Activated CD8-positive, alpha-beta memory T cell treated with anti-CD3 and anti-CD28 coated beads, Interleukin-2, amount 10 ng/mL, durations not matched to agents 7 days and 5 days (primary cell): Measurements from ENCODE around the gene PACS1. TPM values are rescaled to one million over a fixed set of nuclear protein-coding genes. Genes with fewer than 3 reads are reported as not detected.
A peak's percentile ranks its signal among the peaks of the same experiment; 100 is the strongest.

Source experiments
- ATAC-seq: fragments of 150-1000 bp; cut with Tn5 transposase; one replicate; pipeline ENCODE4 v1.10.0; 2021; ENCODE audit warnings: moderate library complexity
- CTCF ChIA-PET: fragments of 350-600 bp; sonication (Branson Sonifier 250); formaldehyde crosslinking; loops from one replicate; lab custom pipeline; 2021; ENCODE audit warnings: antibody characterized with exemption; lab: Charles Lee
- DNase-seq: peaks from one replicate; pipeline ENCODE4 v3.0.0-alpha.2; 2020
- H3K27ac Mint-ChIP-seq: one replicate; pipeline ENCODE4 v1.8.0; 2021; ENCODE audit warnings: mild to moderate bottlenecking, mixed read lengths
- H3K27me3 Mint-ChIP-seq: one replicate; pipeline ENCODE4 v1.8.0; 2021; ENCODE audit warnings: mixed read lengths
- H3K36me3 Mint-ChIP-seq: one replicate; pipeline ENCODE4 v1.8.0; 2021; ENCODE audit warnings: mild to moderate bottlenecking, mixed read lengths
- H3K4me1 Mint-ChIP-seq: one replicate; pipeline ENCODE4 v1.8.0; 2021; ENCODE audit warnings: mixed read lengths
- H3K4me3 Mint-ChIP-seq: one replicate; pipeline ENCODE4 v1.8.0; 2021; ENCODE audit warnings: mild to moderate bottlenecking, moderate library complexity, mixed read lengths
- H3K9me3 Mint-ChIP-seq: one replicate; pipeline ENCODE4 v1.8.0; 2022; ENCODE audit warnings: low read depth, mixed read lengths
- total RNA-seq, 2 experiments: library from RNA; stranded (reverse); gene quantifications; one replicate each; pipeline ENCODE4 v1.2.3, GENCODE V29; 2021

Gene PACS1
- total RNA-seq, 2 experiments from 2014 or later: 96.6 to 104 TPM

- Mint-ChIP-seq H3K27ac (no peak overlapping the region), H3K9me3 (no peaks in the 10 kb centered on the region), H3K36me3 (no peaks in the 10 kb centered on the region), H3K4me3 (no peak overlapping the region), H3K27me3 (peaks cover 11% of the 10 kb centered on the region), H3K4me1 (peaks cover 12% of the 10 kb centered on the region)
- ATAC-seq (no peak), DNase-seq (no peak)
- CTCF ChIA-PET: interaction anchor here (1.5 kb wide), 1 partner anchor 154 kb away, joined by 4 read pairs; the partner anchor contains the start of gene FIBP
Measured at GRCh38 chr11:66042227-66042995, 27.7 kb upstream of the PACS1 start.

- ATAC-seq (no peak), DNase-seq (no peak)
- no peak overlapping the region for H3K27ac Mint-ChIP-seq
- no peaks in the 10 kb centered on the region for H3K9me3 Mint-ChIP-seq
- H3K4me1 Mint-ChIP-seq: peaks cover 12% of the 10 kb centered on the region
- CTCF ChIA-PET: interaction anchor here (1.1 to 3.5 kb wide), 8 partner anchors 11 to 246 kb away, joined by 3 to 35 read pairs (median 6); partner anchors contain the start of genes FIBP, PACS1, SF3B2 and YIF1A
- no peak overlapping the region for H3K4me3 Mint-ChIP-seq
- H3K27me3 Mint-ChIP-seq: peaks cover 11% of the 10 kb centered on the region
- H3K36me3 Mint-ChIP-seq: no peaks in the 10 kb centered on the region
Measured at GRCh38 chr11:66042996-66043906, 26.8 kb upstream of the PACS1 start.

DNA sequence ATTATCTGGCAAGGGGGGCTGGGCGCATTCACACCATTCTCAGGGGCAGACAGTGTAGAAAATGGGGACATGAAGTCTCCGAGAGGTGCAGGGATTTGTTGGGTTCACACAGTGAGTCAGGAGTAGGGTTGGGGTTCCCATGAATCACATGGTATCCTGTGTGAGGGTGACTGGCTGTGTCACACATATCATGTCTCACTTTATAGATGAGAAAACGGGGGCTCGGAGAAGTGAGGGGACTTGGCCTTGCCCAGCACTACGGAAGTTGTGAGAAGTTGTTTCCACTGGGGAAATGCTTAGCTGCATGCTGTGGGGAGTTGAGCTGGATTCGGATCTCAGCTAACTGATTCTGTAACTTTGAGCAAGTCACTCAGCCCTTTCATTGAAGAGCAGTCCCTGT, 25.3 kb upstream of the PACS1 start:
- CTCF ChIA-PET: interaction anchor here (0.6 to 4.9 kb wide), 39 partner anchors 9 to 505 kb away, joined by 3 to 51 read pairs (median 4); partner anchors contain the start of genes AP5B1, BANF1, CST6 and FIBP
- Mint-ChIP-seq H3K36me3 (no peaks in the 10 kb centered on the region), H3K4me3 (no peak overlapping the region), H3K9me3 (no peaks in the 10 kb centered on the region), H3K4me1 (peaks cover 15% of the 10 kb centered on the region), H3K27me3 (peaks cover 6% of the 10 kb centered on the region), H3K27ac (no peak overlapping the region)
- DNase-seq (no peak), ATAC-seq (peak; percentile 45)

DNA sequence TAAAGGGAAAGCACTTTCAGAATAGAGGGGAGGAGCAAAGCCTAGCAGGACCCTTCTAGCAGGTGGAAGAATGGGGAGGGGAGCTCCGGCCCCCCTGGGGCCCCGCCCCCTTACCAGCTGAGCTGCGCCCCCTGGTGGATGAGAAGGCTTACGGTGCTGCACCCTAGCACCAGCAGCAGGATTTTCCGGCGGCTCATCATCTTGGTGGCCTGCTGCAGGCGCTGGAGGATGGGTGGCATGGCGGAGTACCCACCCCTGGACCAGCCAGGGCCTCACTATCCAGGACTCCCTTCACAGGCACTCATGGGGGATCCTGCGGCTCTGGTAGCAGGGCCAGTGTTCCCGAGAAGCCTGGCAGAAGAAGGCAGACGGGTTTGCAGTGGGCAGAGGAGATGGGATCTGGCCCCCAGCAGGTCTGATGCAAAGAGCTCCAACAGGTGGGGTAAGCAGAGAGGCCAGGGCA, 24.9 kb upstream of the PACS1 start:
- CTCF ChIA-PET: interaction anchor here (0.6 to 4.9 kb wide), 39 partner anchors 9 to 505 kb away, joined by 3 to 51 read pairs (median 4); partner anchors contain the start of genes AP5B1, BANF1, CST6 and FIBP
- DNase-seq: peak; percentile 86
- Mint-ChIP-seq H3K4me3 (no peak overlapping the region), H3K27me3 (peaks cover 2% of the 10 kb centered on the region), H3K36me3 (no peaks in the 10 kb centered on the region), H3K4me1 (peaks cover 17% of the 10 kb centered on the region), H3K9me3 (no peaks in the 10 kb centered on the region), H3K27ac (no peak overlapping the region)
- peak; percentile 96 for ATAC-seq

- no peak for ATAC-seq
- Mint-ChIP-seq H3K27ac (no peak overlapping the region), H3K9me3 (no peaks in the 10 kb centered on the region), H3K4me3 (no peak overlapping the region), H3K27me3 (no peaks in the 10 kb centered on the region), H3K36me3 (no peaks in the 10 kb centered on the region), H3K4me1 (peaks cover 28% of the 10 kb centered on the region)
- no peak for DNase-seq
- CTCF ChIA-PET: interaction anchor here (1.4 to 4.9 kb wide), 4 partner anchors 12 to 38 kb away, joined by 5 to 51 read pairs (median 18); partner anchors contain the start of gene PACS1
Measured at GRCh38 chr11:66046901-66047300, 23.2 kb upstream of the PACS1 start.

- no peaks in the 10 kb centered on the region for H3K9me3 Mint-ChIP-seq
- H3K27me3 Mint-ChIP-seq: no peaks in the 10 kb centered on the region
- peaks cover 32% of the 10 kb centered on the region for H3K4me1 Mint-ChIP-seq
- CTCF ChIA-PET: interaction anchor here (2.5 to 4.9 kb wide), 2 partner anchors 26 to 39 kb away, joined by 6 to 51 read pairs; no protein-coding TSS in a partner anchor
- no peak overlapping the region for H3K27ac Mint-ChIP-seq
- H3K4me3 Mint-ChIP-seq: no peak overlapping the region
- ATAC-seq (no peak), DNase-seq (no peak)
- peaks cover 5% of the 10 kb centered on the region for H3K36me3 Mint-ChIP-seq
Measured at GRCh38 chr11:66047541-66048365, 22.3 kb upstream of the PACS1 start.

GRCh38 chr11:66048547-66049323, 21.3 kb upstream of the PACS1 start, which contains the start of gene GAL3ST3:
GAL3ST3 (minus strand) TSS chr11:66049161; CDS start chr11:66045415, 3,746 bp downstream.
- H3K9me3 Mint-ChIP-seq: no peaks in the 10 kb centered on the region
- no peak within 1 kb of the TSS for H3K27ac Mint-ChIP-seq
- H3K27me3 Mint-ChIP-seq: no peaks in the 10 kb centered on the region
- H3K36me3 Mint-ChIP-seq: peaks cover 11% of the 10 kb centered on the region
- peaks cover 39% of the 10 kb centered on the region for H3K4me1 Mint-ChIP-seq
- H3K4me3 Mint-ChIP-seq: no peak within 1 kb of the TSS
- DNase-seq: no peak
- ATAC-seq: no peak
- CTCF ChIA-PET: interaction anchor here (2.5 to 4.9 kb wide), 2 partner anchors 27 to 40 kb away, joined by 6 to 51 read pairs; no protein-coding TSS in a partner anchor

- CTCF ChIA-PET: interaction anchor here (0.9 to 8.4 kb wide), 10 partner anchors 15 to 424 kb away, joined by 3 to 93 read pairs (median 6); partner anchors contain the start of genes KAT5 and MUS81
- H3K27ac Mint-ChIP-seq: peak overlapping the region; percentile 19
- H3K4me3 Mint-ChIP-seq: peak overlapping the region; percentile 89
- ATAC-seq: no peak
- peaks cover 35% of the 10 kb centered on the region for H3K4me1 Mint-ChIP-seq
- DNase-seq: no peak
- H3K27me3 Mint-ChIP-seq: no peaks in the 10 kb centered on the region
- H3K36me3 Mint-ChIP-seq: peaks cover 24% of the 10 kb centered on the region
- H3K9me3 Mint-ChIP-seq: no peaks in the 10 kb centered on the region
Measured at GRCh38 chr11:66050581-66051231, 19.4 kb upstream of the PACS1 start.

DNA sequence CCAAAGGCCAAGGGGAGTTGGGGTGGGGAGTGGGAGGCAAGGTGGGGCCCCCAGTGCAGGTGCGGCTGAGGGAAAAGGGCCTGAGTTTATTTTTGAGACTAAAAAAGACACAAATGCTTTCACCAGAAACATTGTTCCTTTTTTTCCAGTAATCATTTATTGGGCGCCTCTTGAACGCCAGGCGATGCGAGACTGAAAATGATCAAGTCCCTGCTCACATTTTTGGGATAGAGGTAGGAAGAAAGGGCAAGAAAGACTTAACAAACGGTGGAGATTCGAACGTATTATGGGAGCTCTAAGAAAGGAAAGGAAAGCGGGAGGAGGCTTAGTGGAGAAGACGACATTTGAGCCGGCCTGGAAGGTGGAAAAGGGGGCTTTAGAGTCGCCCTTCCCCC, 18.7 kb upstream of the PACS1 start:
- peaks cover 35% of the 10 kb centered on the region for H3K4me1 Mint-ChIP-seq
- DNase-seq (no peak), ATAC-seq (no peak)
- no peaks in the 10 kb centered on the region for H3K27me3 Mint-ChIP-seq
- peaks cover 27% of the 10 kb centered on the region for H3K36me3 Mint-ChIP-seq
- peak overlapping the region; percentile 83 for H3K27ac Mint-ChIP-seq
- CTCF ChIA-PET: interaction anchor here (1.2 to 8.4 kb wide), 11 partner anchors 15 to 425 kb away, joined by 3 to 93 read pairs (median 6); partner anchors contain the start of genes KAT5 and MUS81
- H3K9me3 Mint-ChIP-seq: no peaks in the 10 kb centered on the region
- H3K4me3 Mint-ChIP-seq: peak overlapping the region; percentile 89

GRCh38 chr11:66051766-66052663, 18.1 kb upstream of the PACS1 start, which contains the start of gene SF3B2:
SF3B2 (plus strand) TSS chr11:66052364; CDS start chr11:66052385, 21 bp downstream.
- H3K27ac Mint-ChIP-seq: peak within 1 kb of the TSS; percentile 99
- DNase-seq: peak; percentile 99
- ATAC-seq: peak; percentile 98
- H3K4me1 Mint-ChIP-seq: peaks cover 35% of the 10 kb centered on the region
- H3K9me3 Mint-ChIP-seq: no peaks in the 10 kb centered on the region
- H3K27me3 Mint-ChIP-seq: no peaks in the 10 kb centered on the region
- CTCF ChIA-PET: interaction anchor here (1.0 to 8.4 kb wide), 17 partner anchors 7 to 426 kb away, joined by 3 to 93 read pairs (median 5); partner anchors contain the start of genes KAT5 and MUS81
- H3K36me3 Mint-ChIP-seq: peaks cover 33% of the 10 kb centered on the region
- peak within 1 kb of the TSS; percentile 89 for H3K4me3 Mint-ChIP-seq
